ENCODE data around the gene AFF1.

Gene AFF1

DNA sequence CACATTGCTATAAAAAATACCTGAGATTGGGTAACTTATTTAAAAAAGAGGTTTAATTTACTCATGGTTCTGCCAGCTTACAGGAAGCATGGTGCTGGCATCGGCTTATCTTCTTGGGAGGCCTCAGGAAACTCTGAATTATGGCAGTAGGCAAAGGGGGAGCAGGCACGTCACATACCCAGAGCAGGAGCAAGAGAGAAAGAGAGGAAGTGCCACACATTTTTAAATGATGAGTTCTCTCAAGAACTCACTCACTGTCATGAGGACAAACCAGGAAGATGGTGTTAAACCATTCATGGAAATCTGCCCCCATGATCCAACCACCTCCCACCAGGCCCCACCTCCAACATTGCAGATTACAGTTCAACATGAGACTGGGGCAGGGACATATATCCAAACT, 10.0 kb upstream of the AFF1 start:
- no peak for DNase-seq

DNA sequence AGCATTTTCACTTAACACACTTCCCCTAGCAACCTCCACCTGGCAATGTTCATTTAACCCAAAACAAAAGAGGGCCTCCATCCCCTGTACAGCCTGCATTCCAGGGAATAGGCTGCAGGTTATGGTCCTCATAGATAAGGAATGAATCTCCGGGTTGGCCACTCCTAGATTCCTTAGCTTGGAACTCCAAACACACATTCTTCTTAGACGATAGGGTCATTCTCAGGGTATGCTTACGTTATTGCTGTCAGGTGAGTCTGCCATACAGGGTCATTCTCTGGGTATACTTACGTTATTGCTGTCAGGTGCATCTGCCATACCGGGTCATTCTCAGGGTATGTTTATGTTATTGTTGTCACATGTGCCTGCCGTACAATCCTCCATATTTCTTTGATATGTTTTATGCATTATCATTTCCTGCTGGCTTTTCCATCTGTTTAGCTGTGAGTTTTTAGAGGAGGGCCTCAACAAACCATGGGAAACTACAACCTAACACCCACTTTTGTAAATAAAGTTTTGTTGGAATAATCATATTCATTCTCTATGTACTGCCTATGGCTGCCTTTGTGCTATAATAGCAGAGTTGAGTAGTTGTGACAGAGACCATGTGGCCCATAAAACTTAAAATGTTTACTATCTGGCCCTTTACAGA, 8.2 kb upstream of the AFF1 start:
- no peak for DNase-seq

DNA sequence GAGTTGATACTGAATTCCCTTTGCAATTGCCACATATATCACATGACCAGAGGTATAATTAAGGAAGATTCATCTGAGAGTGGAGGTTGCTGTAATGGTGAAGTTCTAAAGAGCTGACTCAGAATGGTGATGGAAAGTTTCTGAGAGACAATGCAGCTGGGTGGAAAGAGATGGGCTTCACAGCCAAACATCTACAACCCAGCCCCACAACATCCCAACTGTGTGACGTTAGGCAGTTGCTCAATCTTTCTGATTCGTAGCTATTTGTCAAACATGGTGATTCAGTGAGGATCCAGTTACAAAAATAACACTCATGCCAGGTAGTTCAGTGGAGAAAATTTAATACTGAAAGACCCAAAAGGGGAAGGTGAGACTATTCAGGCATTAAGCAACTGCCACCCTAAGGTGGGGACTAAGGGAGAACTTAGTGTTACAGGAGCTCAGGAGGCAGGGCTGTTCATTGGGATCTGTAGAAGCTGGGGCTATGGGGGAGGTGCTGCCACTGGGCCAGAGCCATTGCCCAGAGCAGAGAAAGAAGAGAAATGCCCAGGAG, 6.9 kb upstream of the AFF1 start:
- peak; percentile 16 for DNase-seq

DNA sequence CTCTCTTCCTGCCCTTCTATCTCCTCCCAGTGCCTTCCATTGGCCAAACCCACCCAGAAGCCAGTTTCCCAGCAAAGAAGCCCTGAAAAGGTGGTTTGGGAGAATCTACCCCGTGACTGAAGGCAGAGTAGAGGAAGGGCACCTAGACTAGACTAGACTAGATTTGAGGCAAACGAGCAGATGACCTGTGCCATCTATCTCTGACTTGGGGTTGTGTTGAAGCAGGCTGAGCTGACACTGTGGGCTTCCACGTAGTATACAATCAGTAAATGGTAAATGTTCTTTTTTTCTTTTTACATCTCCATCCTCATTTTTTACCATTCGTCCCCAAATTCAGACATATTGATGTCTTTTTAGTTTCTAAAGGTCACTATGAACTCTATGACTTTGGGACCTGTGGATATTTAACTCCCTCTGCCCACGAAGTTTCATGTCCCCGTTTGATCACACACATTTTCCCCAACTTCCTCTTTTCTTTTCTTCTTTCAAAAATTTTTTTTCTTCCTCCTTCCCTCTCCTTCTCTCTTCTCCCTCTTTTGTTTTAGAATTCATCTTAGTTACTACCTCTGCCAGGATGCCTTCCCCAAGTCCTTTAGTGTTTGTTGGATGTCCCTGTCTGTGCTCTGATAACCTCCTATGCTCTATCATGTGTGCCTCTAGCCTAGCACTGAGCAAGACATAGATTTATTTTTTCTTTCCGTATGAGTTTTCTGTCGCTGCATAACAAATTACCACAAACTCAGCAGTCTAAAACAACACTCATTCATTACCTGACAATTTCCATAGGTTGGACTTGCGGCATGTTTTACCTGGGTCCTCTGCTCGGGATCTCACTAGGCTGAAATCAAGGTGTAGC, 6.2 kb upstream of the AFF1 start:
- no peak for DNase-seq

DNA sequence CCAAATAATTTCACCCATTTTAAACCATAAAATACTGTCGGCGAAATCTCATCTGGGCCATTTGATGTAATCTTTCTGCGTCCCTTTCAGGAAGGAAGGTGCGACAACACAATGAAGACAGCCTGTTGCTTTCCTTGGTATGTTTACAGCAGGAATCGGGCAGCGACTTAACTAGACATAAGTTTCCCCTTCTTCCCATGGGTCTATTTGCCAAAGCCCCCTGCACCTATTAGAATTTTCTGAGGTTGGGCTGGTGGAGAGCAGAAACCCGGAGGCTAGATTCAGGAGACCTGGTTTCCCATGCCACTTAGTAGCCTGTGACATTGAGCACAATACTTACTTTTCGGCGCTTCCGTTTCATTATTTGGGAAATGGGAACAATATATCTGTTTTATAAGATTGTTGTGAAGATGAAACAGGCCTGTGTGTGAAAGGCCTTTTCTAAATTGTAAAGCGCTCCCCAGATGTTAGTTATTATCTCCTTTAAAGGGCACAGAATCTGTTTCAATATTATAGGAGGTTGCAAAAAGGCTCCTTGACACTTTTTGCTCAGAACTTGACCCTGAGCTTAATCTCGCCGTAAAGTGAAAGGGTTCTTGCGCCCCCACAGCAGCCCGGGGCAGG, 552 bp upstream of the AFF1 start:
- DNase-seq: peak; percentile 74

DNA sequence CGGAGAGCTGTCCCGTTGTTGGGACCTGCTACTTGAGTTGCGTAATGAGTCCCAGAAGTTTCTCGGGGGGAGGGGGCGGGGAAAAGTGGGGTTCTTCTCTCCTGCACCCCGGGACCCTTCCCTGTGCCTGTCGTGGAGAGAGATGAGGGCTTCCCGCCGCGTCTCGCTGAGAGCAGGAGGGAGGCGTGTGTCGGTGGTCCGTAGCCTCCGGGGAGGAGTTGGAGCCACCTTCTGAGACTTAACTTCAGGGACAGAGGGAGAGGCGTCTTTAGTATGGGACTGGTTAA, 698 bp downstream of the AFF1 start:
- DNase-seq: no peak

DNA sequence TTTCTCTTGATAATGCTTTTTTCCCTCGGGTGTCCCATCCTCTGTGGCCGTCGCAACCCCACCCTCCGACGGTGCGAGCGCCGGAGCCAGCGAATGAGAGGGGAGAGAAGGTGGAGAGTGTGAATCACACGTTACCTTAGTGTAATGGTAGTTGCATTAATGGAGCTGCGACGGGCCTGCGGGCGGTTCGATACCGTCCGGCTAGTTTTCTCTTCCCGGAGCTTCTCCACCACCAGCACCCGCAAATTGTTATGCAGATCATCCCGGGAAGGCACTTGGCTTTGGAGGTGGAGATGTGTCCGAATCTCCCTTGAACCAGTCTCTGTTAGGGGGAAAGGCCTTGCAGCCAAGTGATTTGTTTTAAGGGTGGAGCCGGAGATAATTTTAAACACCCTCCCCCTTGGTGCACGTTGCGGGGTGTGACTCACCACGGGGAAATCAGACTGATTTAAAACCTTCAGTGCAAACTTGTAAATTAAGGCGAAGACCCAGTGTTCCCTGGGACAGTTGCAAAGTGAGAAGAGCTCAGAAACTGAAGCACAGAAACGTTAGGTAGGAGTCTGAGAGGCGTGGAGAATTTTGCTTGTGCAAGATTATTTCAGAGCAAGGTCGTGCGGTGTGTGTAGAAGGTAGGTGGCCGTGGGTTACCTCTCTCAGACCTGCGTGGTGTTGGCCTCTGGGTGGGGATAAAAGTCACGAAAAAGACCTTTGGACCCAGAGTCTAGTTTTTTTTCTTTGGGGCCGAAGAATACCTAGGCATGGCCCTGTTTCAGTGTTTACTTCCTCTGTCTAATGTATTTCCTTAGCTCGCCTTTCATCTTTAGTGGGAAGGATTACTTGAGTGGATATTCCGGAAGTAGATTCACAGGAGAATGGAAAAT, 1.3 kb downstream of the AFF1 start:
- peak; percentile 55 for DNase-seq

DNA sequence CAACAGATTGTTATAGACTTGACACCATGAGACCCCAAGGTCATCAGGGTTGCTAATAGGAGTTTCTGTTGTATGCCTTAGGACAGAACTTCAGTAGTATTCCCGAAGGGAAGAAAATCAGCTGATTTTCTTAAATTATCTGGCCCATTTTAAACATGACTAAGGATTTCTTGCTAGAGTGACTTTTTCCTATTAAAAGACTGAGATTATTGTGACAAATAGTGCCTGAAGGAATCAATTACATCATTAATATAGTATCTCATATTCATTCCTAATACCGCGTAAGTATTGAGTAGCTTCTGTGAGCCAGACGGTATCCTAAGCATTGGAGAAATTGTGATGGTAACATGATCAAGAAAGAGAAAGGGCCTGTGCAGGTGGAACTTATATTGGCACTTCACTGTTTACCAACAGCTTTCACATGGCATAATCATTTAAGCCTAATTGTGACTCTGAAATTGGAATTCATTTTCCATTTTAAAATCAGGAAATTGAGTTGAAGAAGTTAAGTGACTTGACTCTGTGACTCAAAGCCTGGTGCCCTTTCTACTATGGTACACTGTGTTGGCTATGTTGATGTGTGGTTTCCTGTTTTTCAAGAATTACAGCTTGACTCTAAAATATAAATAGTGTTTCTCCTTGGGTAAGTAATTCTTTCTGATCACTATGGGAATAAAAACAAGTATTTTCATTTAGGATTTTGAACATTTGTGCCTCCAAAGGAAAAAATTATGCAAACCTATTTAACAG, 4.1 kb downstream of the AFF1 start:
- DNase-seq: no peak

DNA sequence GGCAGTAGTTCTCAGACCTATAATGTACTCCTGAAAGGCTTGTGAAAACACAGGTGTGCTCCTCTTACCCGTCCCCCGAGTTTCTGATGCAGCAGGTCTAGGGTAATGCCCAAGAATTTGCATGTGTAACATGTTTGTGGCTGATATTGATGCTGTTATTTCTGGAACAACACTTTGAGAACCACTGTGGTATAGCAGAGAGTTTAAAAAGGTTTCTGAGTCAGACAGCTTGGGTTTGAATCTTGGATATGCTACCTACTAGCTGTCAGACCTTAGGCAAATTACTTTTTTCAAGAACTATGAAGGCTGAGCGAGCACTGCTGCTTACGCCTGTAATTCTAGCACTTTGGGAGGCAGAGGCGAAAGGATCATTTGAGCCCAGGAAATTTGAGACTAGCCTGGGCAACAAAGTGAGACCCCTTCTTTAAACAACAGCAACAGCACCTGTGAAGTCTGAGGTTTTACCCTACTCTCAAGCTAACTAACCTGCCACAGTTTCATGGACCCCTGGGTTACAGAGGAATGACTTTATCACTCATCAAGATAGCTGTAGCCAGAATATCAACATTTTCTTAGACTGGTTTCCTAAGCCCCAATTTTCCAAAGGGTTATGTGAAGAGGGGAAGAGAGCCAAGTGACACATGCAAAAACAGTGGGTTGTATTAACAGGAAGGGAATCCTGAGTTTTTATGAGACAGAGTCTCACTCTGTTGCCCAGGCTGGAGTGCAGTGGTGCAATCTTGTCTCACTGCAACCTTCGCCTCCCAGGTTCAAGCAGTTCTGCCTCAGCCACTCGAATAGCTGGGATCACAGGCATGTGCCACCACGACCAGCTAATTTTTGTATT, 5.1 kb downstream of the AFF1 start:
- DNase-seq: no peak

DNA sequence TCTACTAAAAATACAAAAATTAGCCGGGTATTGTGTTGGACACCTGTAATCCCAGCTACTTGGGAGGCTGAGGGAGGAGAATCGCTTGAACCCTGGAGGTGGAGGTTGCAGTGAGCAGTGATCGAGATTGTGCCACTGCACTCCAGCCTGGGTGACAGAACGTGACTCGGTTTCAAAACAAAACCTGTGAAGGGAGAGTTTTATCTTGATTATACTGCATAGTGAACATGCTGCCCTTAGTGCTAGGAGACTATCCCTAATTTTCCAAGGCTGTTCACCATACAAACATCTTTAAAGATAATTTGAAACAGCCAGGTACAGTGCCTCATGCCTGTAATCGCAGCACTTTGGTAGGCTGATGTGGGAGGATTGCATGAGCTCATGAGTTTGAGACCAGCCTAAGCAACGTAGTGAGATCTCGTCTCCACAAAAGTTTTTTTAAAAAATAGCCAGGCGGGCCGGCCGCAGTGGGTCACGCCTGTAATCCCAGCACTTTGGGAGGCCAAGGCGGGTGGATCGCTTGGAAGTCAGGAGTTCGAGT, 6.2 kb downstream of the AFF1 start:
- DNase-seq: no peak

DNA sequence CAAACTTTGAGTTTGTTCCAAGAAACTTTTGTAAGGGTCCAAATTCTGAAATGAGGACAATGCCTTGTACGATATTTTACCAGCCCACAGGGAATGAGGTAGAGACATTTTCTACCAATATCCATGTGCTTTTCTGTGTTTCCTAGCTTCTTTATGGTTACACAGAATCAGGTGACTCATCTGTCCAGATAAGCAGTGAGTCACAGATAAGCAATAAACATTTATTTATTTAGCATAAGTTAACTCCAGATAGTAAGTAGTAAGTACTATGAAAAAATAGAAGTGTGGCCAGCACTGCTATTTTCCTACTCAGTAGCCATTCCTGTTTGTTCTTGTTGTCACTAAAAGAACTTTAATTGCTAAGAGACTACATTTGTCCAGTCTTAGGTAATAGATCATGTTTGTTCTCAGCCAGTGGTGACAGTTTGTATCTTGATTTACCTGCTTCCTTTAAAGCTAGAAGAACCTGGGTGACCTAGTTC, 7.4 kb downstream of the AFF1 start:
- no peak for DNase-seq

DNA sequence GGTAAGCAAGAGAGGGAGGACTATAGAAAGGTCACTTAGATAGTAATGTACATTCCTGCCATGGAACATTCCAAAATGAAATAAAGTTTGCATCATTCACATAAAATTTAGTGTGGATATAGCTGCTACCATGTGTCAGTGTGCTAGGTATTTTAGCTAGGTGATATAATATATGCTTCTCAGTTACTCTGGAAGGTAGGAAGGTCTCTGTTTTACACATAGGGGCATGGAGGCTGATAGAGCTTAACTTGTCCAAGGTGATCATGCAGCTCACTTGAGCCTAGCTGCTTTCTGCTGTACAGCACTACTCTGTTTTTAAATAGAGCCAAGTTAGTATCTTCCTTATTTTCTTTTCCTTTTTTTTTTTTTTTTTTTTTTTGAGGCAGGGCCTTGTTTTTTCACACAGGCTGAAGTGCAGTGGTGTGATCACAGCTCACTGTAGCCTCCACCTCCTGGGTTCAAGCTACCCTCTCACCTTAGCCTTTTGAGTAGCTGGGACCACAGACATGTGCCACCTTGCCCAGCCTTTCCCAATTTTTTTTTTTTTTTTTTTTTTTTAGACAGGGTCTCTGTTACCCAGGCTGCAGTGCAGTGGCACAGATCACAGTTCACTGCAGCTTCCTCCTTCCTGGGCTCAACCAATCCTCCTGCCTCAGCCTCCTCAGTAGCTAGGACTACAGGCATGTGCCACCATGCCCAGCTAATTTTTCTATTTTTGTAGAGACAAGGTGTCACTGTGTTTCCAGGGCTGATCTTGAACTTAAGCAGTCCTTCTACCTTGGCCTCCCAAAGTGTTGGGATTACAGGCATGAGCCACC, 10.4 kb downstream of the AFF1 start:
- DNase-seq: no peak

DNA sequence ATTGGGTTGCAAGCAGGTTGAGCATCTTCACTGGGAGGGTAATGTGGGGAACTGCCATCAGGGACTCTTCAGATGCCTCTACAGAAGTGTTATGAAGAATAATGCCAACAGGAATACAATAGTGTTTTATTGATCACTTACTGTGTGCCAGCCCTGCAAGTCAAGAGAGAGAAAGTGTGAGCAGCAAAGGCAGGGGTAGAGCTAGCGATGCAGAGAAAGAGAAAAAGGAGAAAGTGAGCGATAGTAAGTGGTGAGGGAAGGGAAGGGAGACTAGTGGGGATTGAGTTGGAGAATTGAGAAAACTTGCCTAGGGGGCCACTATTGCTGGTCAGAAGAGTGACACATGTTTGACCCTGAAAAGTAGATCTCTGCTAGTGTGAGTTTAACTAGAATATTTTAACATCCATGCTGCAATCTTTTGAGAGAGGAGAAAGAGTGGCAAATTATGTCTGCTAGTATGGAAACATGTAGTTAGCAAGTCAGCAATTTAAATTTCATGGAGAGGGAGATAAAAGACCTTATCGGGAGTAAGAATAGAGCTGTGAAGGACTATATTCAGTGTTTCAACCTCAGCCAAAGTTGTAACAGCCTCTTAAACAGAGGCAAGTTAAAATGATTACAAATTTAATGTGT, 12.2 kb downstream of the AFF1 start:
- no peak for DNase-seq

DNA sequence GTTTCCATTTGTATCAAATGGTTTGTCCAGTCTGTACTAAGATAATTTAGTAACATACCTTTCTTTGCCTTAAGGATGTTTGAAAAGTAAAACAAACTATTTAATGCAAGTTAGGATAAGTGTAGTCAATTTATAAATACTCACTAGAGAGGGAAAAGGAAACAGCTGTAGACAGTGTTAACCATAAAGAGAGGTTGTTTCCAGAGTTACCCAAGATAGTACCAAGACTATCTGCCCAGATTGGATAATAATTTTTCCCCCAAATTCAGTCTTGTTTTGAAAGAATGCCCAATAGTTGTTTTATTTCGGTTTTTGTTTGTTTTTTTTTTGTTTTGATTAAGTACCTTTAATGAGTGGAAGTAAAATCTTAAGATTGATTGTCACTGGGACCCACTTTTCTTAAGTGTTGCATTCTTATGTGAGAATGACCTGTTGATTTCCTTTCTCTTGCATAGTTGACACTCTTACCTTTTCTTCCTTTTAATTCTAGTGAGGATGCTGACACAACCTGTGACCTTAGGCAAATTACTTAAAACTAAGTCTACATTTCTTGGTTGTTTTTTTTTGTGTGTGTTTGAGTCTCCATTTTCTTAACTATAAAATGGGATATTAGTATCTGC, 12.8 kb downstream of the AFF1 start:
- no peak for DNase-seq

DNA sequence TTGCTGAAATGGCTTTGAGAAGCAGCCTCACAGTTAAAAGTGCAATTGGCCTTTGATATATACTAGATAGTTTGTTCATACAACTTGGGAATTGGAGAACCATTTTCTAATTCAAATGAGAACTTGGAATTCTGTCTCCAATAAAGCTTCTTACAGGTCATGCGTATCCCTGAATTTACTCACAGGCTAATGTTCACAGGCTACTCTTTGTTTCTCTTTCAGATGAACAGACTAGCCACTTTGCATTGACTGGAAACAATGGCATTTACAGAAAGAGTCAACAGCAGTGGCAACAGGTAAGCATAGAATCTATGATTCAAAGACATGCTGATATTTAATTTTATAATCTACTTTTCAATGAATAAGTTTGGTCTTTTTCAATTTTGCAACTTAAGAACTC, 13.5 kb downstream of the AFF1 start:
- DNase-seq: peak; percentile 9

DNA sequence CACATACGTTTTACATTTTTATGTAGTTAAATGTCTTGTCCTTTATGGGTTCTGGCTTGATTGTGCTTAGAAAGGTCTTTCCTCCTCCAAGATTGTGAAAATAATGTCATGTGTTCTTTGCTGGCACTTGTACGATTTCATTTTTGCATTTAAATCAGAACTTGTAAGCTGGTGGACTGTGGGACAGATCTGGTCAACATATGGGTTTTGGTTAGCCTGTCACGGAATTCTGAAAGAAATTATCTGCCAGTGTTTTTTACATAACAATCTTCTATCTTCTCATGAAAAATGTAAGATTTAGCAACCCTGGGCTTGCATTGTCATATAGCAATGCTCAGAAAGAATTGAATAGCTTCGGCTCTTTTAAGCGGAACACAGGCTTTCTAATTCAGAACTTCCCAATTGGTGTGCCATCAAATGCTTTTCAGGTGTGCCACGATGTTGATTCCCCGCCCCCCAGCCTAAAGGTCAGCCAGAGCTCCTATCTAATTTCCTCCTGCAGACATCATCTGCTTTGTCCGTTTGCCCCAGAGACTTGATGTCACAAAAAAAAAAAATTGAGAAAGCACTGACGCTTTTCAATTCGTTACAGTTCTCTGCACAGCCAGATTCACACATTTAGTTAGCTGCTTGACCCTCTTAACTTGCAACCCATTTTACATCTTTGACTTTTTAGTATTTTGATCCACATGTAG, 16.2 kb downstream of the AFF1 start:
- no peak for DNase-seq

DNA sequence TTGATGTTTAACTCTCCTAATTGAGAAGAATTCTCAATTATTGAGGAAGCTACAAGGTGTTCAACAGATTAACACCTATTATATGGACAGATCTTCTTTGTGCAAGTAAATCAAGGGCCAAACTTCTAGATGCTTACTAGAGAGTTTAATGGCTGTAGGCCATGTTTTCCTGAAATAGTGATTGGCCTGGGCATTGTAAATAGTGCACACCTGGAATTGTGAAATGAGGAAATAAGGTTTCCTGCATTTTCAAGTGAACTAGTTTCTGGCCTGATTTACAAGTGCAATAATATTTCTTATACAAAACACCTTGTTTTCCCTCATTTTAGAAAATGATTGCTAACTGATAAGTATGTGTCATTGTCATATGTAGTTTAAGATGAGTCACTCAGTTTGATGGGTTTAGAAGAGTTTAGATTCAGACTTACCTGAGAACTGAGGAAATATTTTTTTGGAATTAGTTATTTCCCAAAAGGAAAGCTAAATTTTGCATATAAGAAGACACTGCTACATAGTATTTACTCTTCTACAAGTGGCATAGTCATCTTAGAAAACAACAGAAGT, 21.2 kb downstream of the AFF1 start:
- DNase-seq: no peak

DNA sequence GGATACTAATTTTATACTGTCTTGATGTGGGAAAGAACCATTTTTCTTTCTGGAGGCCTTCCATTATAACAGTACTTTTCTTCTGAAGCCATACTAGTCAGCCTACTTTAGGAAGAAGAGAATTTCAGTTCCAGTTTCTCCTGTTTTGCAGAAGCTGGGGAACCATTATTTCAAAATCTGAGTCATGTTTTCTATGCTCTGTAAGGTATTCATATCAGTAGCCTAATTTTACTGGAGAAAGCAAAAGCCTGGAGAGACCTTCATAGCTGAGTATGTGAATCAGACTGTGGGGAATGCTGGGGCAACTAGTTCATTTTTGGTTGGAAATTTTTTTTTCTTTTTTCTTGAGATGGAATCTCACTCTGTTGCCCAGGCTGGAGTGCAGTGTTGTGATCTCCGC, 22.4 kb downstream of the AFF1 start:
- DNase-seq: no peak

Measured in NCI-H510A treated with DMSO at 0.1 percent for 48 hours (cell line).